Dendritic cell treated with granulocyte-macrophage colony-stimulating factor and Interleukin-4, amounts not matched to agents 40 ng/mL and 50 ng/mL, for 4 days (primary cell): ENCODE results near the gene GSKIP.
A peak's percentile ranks its signal among the peaks of the same experiment; 100 is the strongest.

Experiments used
- H3K27ac Mint-ChIP-seq: one replicate; pipeline ENCODE4 v1.8.0; 2022; ENCODE audit warnings: mild to moderate bottlenecking, mixed read lengths
- H3K27me3 Mint-ChIP-seq: one replicate; pipeline ENCODE4 v1.8.0; 2022; ENCODE audit warnings: mild to moderate bottlenecking, mixed read lengths
- H3K36me3 Mint-ChIP-seq: one replicate; pipeline ENCODE4 v1.8.0; 2022; ENCODE audit warnings: low read depth, mixed read lengths
- H3K4me1 Mint-ChIP-seq: one replicate; pipeline ENCODE4 v1.8.0; 2022; ENCODE audit warnings: low read depth, mixed read lengths
- H3K4me3 Mint-ChIP-seq: one replicate; pipeline ENCODE4 v1.8.0; 2022; ENCODE audit warnings: mild to moderate bottlenecking, moderate library complexity, mixed read lengths
- H3K9me3 Mint-ChIP-seq: one replicate; pipeline ENCODE4 v1.8.0; 2022; ENCODE audit warnings: mixed read lengths
- intact Hi-C: fragments of 100-400 bp; cut with micrococcal nuclease; formaldehyde crosslinking; loops from one replicate; pipeline ENCODE4 v1.15.0; 2022

The GSKIP gene

GRCh38 chr14:96391293-96392118, 28.2 kb downstream of the GSKIP start:
- Mint-ChIP-seq H3K4me1 (peaks cover 7% of the 10 kb centered on the region), H3K4me3 (peak overlapping the region; percentile 84), H3K27ac (peak overlapping the region; percentile 80), H3K36me3 (no peaks in the 10 kb centered on the region), H3K9me3 (no peaks in the 10 kb centered on the region), H3K27me3 (peaks cover 45% of the 10 kb centered on the region)
- intact Hi-C loops: loop anchor here (1.0 kb wide), 2 partner anchors 28 to 111 kb away; partner anchors contain the start of genes ATG2B, GSKIP and PAPOLA

GRCh38 chr14:96393071-96393691, 29.9 kb downstream of the GSKIP start:
- peaks cover 7% of the 10 kb centered on the region for H3K4me1 Mint-ChIP-seq
- no peaks in the 10 kb centered on the region for H3K36me3 Mint-ChIP-seq
- H3K4me3 Mint-ChIP-seq: no peak overlapping the region
- intact Hi-C loops: no loop called here
- H3K9me3 Mint-ChIP-seq: no peaks in the 10 kb centered on the region
- no peak overlapping the region for H3K27ac Mint-ChIP-seq
- peaks cover 45% of the 10 kb centered on the region for H3K27me3 Mint-ChIP-seq

GRCh38 chr14:96394047-96394815, 30.9 kb downstream of the GSKIP start:
- H3K9me3 Mint-ChIP-seq: no peaks in the 10 kb centered on the region
- no peak overlapping the region for H3K4me3 Mint-ChIP-seq
- peaks cover 7% of the 10 kb centered on the region for H3K4me1 Mint-ChIP-seq
- no peak overlapping the region for H3K27ac Mint-ChIP-seq
- H3K27me3 Mint-ChIP-seq: peaks cover 42% of the 10 kb centered on the region
- H3K36me3 Mint-ChIP-seq: no peaks in the 10 kb centered on the region
- intact Hi-C loops: no loop called here

- Mint-ChIP-seq H3K4me1 (no peaks in the 10 kb centered on the region), H3K36me3 (no peaks in the 10 kb centered on the region), H3K9me3 (no peaks in the 10 kb centered on the region), H3K27me3 (peaks cover 15% of the 10 kb centered on the region), H3K27ac (peak overlapping the region; percentile 9), H3K4me3 (no peak overlapping the region)
- intact Hi-C loops: no loop called here
Measured at GRCh38 chr14:96398432-96398831, 35.1 kb downstream of the GSKIP start.

- peak overlapping the region; percentile 9 for H3K27ac Mint-ChIP-seq
- intact Hi-C loops: no loop called here
- no peaks in the 10 kb centered on the region for H3K36me3 Mint-ChIP-seq
- peaks cover 13% of the 10 kb centered on the region for H3K27me3 Mint-ChIP-seq
- no peaks in the 10 kb centered on the region for H3K4me1 Mint-ChIP-seq
- no peaks in the 10 kb centered on the region for H3K9me3 Mint-ChIP-seq
- H3K4me3 Mint-ChIP-seq: no peak overlapping the region
Measured at GRCh38 chr14:96398921-96399320, 35.6 kb downstream of the GSKIP start.

GRCh38 chr14:96399405-96399804, 36.1 kb downstream of the GSKIP start:
- no peaks in the 10 kb centered on the region for H3K9me3 Mint-ChIP-seq
- H3K4me1 Mint-ChIP-seq: no peaks in the 10 kb centered on the region
- H3K27me3 Mint-ChIP-seq: peaks cover 12% of the 10 kb centered on the region
- intact Hi-C loops: no loop called here
- H3K36me3 Mint-ChIP-seq: no peaks in the 10 kb centered on the region
- no peak overlapping the region for H3K4me3 Mint-ChIP-seq
- H3K27ac Mint-ChIP-seq: no peak overlapping the region

GRCh38 chr14:96400495-96400894, 37.2 kb downstream of the GSKIP start:
- H3K27me3 Mint-ChIP-seq: peaks cover 3% of the 10 kb centered on the region
- intact Hi-C loops: no loop called here
- no peak overlapping the region for H3K4me3 Mint-ChIP-seq
- no peaks in the 10 kb centered on the region for H3K36me3 Mint-ChIP-seq
- H3K4me1 Mint-ChIP-seq: no peaks in the 10 kb centered on the region
- no peaks in the 10 kb centered on the region for H3K9me3 Mint-ChIP-seq
- H3K27ac Mint-ChIP-seq: no peak overlapping the region

GRCh38 chr14:96403409-96403808, 40.1 kb downstream of the GSKIP start:
- Mint-ChIP-seq H3K27me3 (peaks cover 3% of the 10 kb centered on the region), H3K36me3 (no peaks in the 10 kb centered on the region), H3K4me1 (no peaks in the 10 kb centered on the region), H3K9me3 (no peaks in the 10 kb centered on the region), H3K27ac (no peak overlapping the region), H3K4me3 (no peak overlapping the region)
- intact Hi-C loops: no loop called here

- Mint-ChIP-seq H3K4me1 (no peaks in the 10 kb centered on the region), H3K4me3 (no peak overlapping the region), H3K27me3 (no peaks in the 10 kb centered on the region), H3K36me3 (no peaks in the 10 kb centered on the region), H3K27ac (no peak overlapping the region), H3K9me3 (no peaks in the 10 kb centered on the region)
- intact Hi-C loops: no loop called here
Measured at GRCh38 chr14:96405677-96406076, 42.4 kb downstream of the GSKIP start.

- intact Hi-C loops: no loop called here
- no peaks in the 10 kb centered on the region for H3K36me3 Mint-ChIP-seq
- no peaks in the 10 kb centered on the region for H3K4me1 Mint-ChIP-seq
- H3K27me3 Mint-ChIP-seq: no peaks in the 10 kb centered on the region
- H3K27ac Mint-ChIP-seq: no peak overlapping the region
- H3K9me3 Mint-ChIP-seq: no peaks in the 10 kb centered on the region
- H3K4me3 Mint-ChIP-seq: no peak overlapping the region
Measured at GRCh38 chr14:96407935-96408570, 44.7 kb downstream of the GSKIP start.

- intact Hi-C loops: no loop called here
- no peaks in the 10 kb centered on the region for H3K27me3 Mint-ChIP-seq
- H3K4me1 Mint-ChIP-seq: no peaks in the 10 kb centered on the region
- H3K4me3 Mint-ChIP-seq: no peak overlapping the region
- H3K27ac Mint-ChIP-seq: no peak overlapping the region
- H3K36me3 Mint-ChIP-seq: no peaks in the 10 kb centered on the region
- H3K9me3 Mint-ChIP-seq: no peaks in the 10 kb centered on the region
Measured at GRCh38 chr14:96408608-96409007, 45.3 kb downstream of the GSKIP start.

- H3K4me3 Mint-ChIP-seq: no peak overlapping the region
- no peaks in the 10 kb centered on the region for H3K36me3 Mint-ChIP-seq
- intact Hi-C loops: no loop called here
- H3K27ac Mint-ChIP-seq: no peak overlapping the region
- H3K27me3 Mint-ChIP-seq: no peaks in the 10 kb centered on the region
- H3K9me3 Mint-ChIP-seq: no peaks in the 10 kb centered on the region
- no peaks in the 10 kb centered on the region for H3K4me1 Mint-ChIP-seq
Measured at GRCh38 chr14:96409701-96410100, 46.4 kb downstream of the GSKIP start.

- H3K4me1 Mint-ChIP-seq: no peaks in the 10 kb centered on the region
- H3K9me3 Mint-ChIP-seq: no peaks in the 10 kb centered on the region
- no peak overlapping the region for H3K4me3 Mint-ChIP-seq
- H3K27ac Mint-ChIP-seq: no peak overlapping the region
- H3K36me3 Mint-ChIP-seq: no peaks in the 10 kb centered on the region
- intact Hi-C loops: no loop called here
- H3K27me3 Mint-ChIP-seq: no peaks in the 10 kb centered on the region
Measured at GRCh38 chr14:96410119-96410518, 46.8 kb downstream of the GSKIP start.

- no peak overlapping the region for H3K27ac Mint-ChIP-seq
- intact Hi-C loops: no loop called here
- no peak overlapping the region for H3K4me3 Mint-ChIP-seq
- H3K27me3 Mint-ChIP-seq: no peaks in the 10 kb centered on the region
- no peaks in the 10 kb centered on the region for H3K4me1 Mint-ChIP-seq
- no peaks in the 10 kb centered on the region for H3K9me3 Mint-ChIP-seq
- H3K36me3 Mint-ChIP-seq: no peaks in the 10 kb centered on the region
Measured at GRCh38 chr14:96413526-96413925, 50.2 kb downstream of the GSKIP start.
